ENCODE data around the gene IDH2. TPM values are rescaled to one million over a fixed set of nuclear protein-coding genes. Genes with fewer than 3 reads are reported as not detected.

The IDH2 gene
- total RNA-seq, 1 donor from 2014 or later = 49.7 TPM

DNA sequence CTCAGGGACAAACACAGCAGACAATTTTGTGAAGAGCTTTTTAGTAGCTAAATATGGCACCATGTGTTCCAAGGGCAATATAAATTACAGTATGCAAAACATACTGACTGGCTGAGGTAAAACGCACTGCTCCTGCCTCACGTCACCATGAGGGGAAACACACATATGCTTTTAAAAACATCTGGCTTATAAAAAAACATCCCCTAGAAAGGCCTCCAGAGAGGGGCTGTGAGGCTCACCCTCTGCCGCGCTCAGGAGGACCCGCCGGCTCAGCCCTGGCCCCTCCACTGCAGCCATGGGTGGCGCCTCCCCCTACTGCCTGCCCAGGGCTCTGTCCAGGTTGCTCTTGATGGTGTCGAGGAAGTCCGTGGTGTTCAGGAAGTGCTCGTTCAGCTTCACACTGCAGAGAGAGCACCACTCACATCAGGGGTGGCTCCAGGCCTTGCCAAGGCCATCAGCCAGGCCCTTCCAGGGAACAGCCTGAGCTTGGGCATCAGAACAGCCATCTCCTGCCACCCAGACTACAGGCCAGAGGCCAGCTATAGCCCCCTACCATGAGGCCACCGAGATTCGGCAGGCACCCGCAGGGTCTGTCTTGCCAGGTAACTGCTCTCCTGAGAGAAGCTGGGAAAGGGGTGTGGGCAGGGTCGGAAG is 18.2 kb downstream of the IDH2 start:
- TF ChIP-seq, protein P1, sequence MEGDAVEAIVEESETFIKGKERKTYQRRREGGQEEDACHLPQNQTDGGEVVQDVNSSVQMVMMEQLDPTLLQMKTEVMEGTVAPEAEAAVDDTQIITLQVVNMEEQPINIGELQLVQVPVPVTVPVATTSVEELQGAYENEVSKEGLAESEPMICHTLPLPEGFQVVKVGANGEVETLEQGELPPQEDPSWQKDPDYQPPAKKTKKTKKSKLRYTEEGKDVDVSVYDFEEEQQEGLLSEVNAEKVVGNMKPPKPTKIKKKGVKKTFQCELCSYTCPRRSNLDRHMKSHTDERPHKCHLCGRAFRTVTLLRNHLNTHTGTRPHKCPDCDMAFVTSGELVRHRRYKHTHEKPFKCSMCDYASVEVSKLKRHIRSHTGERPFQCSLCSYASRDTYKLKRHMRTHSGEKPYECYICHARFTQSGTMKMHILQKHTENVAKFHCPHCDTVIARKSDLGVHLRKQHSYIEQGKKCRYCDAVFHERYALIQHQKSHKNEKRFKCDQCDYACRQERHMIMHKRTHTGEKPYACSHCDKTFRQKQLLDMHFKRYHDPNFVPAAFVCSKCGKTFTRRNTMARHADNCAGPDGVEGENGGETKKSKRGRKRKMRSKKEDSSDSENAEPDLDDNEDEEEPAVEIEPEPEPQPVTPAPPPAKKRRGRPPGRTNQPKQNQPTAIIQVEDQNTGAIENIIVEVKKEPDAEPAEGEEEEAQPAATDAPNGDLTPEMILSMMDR (IDR thresholded peaks at IDR 0.05) = no peak
- Histone ChIP-seq H3K36me3 (peaks cover 47 to 57% of the 10 kb centered on the region in 2 donors), H3K27ac (no peak overlapping the region), H3K4me3 (no peak overlapping the region), H3K27me3 (no peaks in the 10 kb centered on the region), H3K9me3 (no peaks in the 10 kb centered on the region), H3K4me1 (peaks cover 0 to 5% of the 10 kb centered on the region in 2 donors)
- intact Hi-C loops (cut with DNase I) = no loop called here
- no peak for DNase-seq (ENCODE audit: low spot score in 2 of 2)

GRCh38 chr15:90083419-90083818 is 18.8 kb downstream of the IDH2 start:
- no peak overlapping the region for H3K4me3 ChIP-seq
- TF ChIP-seq, protein P1 (IDR thresholded peaks at IDR 0.05) = no peak
- H3K36me3 ChIP-seq = peaks cover 50 to 59% of the 10 kb centered on the region in 2 donors
- peaks cover 0 to 5% of the 10 kb centered on the region in 2 donors for H3K4me1 ChIP-seq
- H3K27me3 ChIP-seq = no peaks in the 10 kb centered on the region
- intact Hi-C loops (cut with DNase I) = no loop called here
- no peak overlapping the region for H3K27ac ChIP-seq
- DNase-seq (ENCODE audit: low spot score in 2 of 2) = no peak
- no peaks in the 10 kb centered on the region for H3K9me3 ChIP-seq

DNA sequence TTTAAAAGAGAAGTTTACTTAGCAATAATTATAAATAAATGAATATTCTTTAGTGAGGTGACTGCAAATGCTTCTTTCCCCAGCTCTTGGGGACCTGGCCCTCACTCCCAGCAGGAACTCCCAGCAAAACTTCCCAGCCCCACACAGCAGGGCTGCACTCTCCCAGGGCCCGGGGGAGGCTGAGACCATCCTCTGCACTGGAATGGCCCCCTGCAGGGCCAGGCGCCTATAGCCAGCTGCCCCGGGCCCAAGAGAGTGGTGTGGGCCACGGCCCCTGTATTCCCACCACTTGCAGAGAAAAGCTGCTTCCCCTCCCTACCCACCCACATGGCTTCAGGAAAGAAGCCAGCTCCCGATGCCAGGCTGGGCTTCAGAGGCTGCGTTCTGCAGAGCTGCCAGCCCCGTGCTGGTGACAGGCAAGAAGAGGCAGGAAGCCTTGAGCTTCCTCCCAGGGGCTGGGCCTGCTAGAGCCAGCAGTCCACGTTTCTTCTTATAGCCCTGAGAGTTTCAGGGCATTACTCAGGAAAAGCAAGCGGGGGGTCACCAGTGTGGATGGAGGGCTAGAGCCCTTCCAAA is 20.0 kb downstream of the IDH2 start:
- Histone ChIP-seq H3K9me3 (no peaks in the 10 kb centered on the region), H3K4me3 (no peak overlapping the region), H3K36me3 (peaks cover 45 to 58% of the 10 kb centered on the region in 2 donors), H3K4me1 (peaks cover 0 to 5% of the 10 kb centered on the region in 2 donors), H3K27me3 (no peaks in the 10 kb centered on the region), H3K27ac (no peak overlapping the region)
- TF ChIP-seq, protein P1 (IDR thresholded peaks at IDR 0.05) = no peak
- intact Hi-C loops (cut with DNase I) = no loop called here
- no peak for DNase-seq (ENCODE audit: low spot score in 2 of 2)

- Histone ChIP-seq H3K9me3 (no peaks in the 10 kb centered on the region), H3K4me1 (peaks cover 0 to 5% of the 10 kb centered on the region in 2 donors), H3K27me3 (no peaks in the 10 kb centered on the region), H3K4me3 (no peak overlapping the region), H3K27ac (no peak overlapping the region), H3K36me3 (peaks cover 37 to 58% of the 10 kb centered on the region in 2 donors)
- intact Hi-C loops (cut with DNase I) = no loop called here
- TF ChIP-seq, protein P1 (IDR thresholded peaks at IDR 0.05) = no peak
- DNase-seq (ENCODE audit: low spot score in 2 of 2) = no peak
Measured at GRCh38 chr15:90080818-90081393, 21.4 kb downstream of the IDH2 start.

- no peaks in the 10 kb centered on the region for H3K27me3 ChIP-seq
- intact Hi-C loops (cut with DNase I) = no loop called here
- no peak for DNase-seq (ENCODE audit: low spot score in 2 of 2)
- peaks cover 36 to 58% of the 10 kb centered on the region in 2 donors for H3K36me3 ChIP-seq
- H3K4me1 ChIP-seq = peaks cover 0 to 5% of the 10 kb centered on the region in 2 donors
- H3K27ac ChIP-seq = no peak overlapping the region
- TF ChIP-seq, protein P1 (IDR thresholded peaks at IDR 0.05) = no peak
- H3K4me3 ChIP-seq = no peak overlapping the region
- no peaks in the 10 kb centered on the region for H3K9me3 ChIP-seq
Measured at GRCh38 chr15:90080458-90080755, 21.9 kb downstream of the IDH2 start.

Data from ascending aorta (tissue), 2 donors.